HCT116 (cell line): ENCODE results near the gene CA10.

Experiments
- CEBPB ChIP-seq: IDR thresholded peaks from 2 replicates; pipeline ENCODE4 v1.6.1; 2012; ENCODE audit warnings: low read depth
- CTCF ChIP-seq, 3 experiments: fragments of 200-600 bp in 1 of 3; sonication (generic) in 1 of 3; IDR thresholded peaks in 2 of 3; conservative IDR thresholded peaks in 1 of 3; 2 replicates each; pipeline ENCODE4 v1.5.1; 2012 to 2017; ENCODE audit warnings: low read depth in 2 of 3, low read length in 2 of 3, antibody characterized with exemption in 1 of 3, borderline replicate concordance in 1 of 3, control low read depth in 1 of 3, mild to moderate bottlenecking in 1 of 3, mixed read lengths in 1 of 3, mixed run types in 1 of 3, moderate library complexity in 1 of 3; ENCODE audit not compliant: insufficient read depth in 1 of 3
- EZH2 ChIP-seq: fragments of 200-600 bp; sonication (generic); IDR thresholded peaks from 2 replicates; pipeline ENCODE4 v1.6.1; 2017; ENCODE audit warnings: antibody characterized with exemption, mixed run types
- EZH2phosphoT487 ChIP-seq: fragments of 200-600 bp; IDR thresholded peaks from 2 replicates; pipeline ENCODE4 v1.6.1; 2018; ENCODE audit warnings: antibody characterized with exemption, borderline replicate concordance
- MAX ChIP-seq: IDR thresholded peaks from 2 replicates; pipeline ENCODE4 v1.6.1; 2012
- POLR2A ChIP-seq: IDR thresholded peaks from 2 replicates; pipeline ENCODE4 v1.7.0; 2011; ENCODE audit warnings: borderline replicate concordance; ENCODE audit not compliant: insufficient read depth, insufficient read length; ENCODE audit errors: extremely low read depth
- SIN3A ChIP-seq: IDR thresholded peaks from 2 replicates; pipeline ENCODE4 v1.6.1; 2012; ENCODE audit warnings: low read depth
- ZNF274 ChIP-seq: fragments of 200-500 bp; sonication (Bioruptor generic); IDR thresholded peaks from 2 replicates; pipeline ENCODE4 v1.6.1; 2014; ENCODE audit warnings: mild to moderate bottlenecking, low read depth, low read length, inconsistent platforms

GRCh38 chr17:52106072-52106471, 52.4 kb downstream of the CA10 start:
- no peak for TF ChIP-seq CTCF (IDR thresholded peaks at IDR 0.05 in 2 of 3, conservative IDR thresholded peaks at IDR 0.05 in 1 of 3; ENCODE audit: borderline replicate concordance in 1 of 3, insufficient read depth in 1 of 3, low read depth in 2 of 3, low read length in 2 of 3)
- no peak for TF ChIP-seq CEBPB
- TF ChIP-seq EZH2phosphoT487, result no peak
- no peak for TF ChIP-seq EZH2
- TF ChIP-seq MAX, result no peak
- TF ChIP-seq POLR2A, result no peak
- no peak for TF ChIP-seq ZNF274
- TF ChIP-seq SIN3A, result no peak
